Measurements from ENCODE around the gene ACTR1B.
"Not testable (repeated sequence)": the region's sequence is repeated elsewhere in the genome, so short reads cannot be mapped to it uniquely, and the experiment has no call there.

ACTR1B gene

DNA sequence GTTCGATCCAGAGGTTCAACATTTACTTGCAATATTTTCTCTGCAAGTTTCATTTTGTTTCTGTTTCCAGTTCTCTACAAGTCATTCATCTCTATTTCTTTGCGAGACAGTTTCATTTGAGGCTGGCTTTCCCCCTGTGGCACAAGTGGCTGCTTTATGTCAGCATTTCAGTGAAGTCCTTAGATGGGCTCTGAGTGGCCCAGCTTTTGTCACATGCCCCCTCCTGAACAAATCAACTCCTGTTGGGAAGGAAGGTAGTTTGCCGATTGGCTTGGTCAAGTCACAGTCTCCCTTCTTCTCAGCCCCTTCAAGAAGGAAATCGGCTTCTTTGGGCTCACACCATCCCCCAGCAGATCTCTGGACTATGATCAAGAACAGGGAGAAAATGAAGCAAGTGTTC lies 55.1 kb downstream of the ACTR1B start:
- DNase-seq, result not testable (repeated sequence)

Measured in hippocampal formation (tissue), 2 donors.